ENCODE measurements around the gene TXNIP. TPM values are rescaled to one million over a fixed set of nuclear protein-coding genes. Genes with fewer than 3 reads are reported as not detected.

Gene TXNIP
- total RNA-seq, 1 donor from 2014 or later, result 157 TPM

DNA sequence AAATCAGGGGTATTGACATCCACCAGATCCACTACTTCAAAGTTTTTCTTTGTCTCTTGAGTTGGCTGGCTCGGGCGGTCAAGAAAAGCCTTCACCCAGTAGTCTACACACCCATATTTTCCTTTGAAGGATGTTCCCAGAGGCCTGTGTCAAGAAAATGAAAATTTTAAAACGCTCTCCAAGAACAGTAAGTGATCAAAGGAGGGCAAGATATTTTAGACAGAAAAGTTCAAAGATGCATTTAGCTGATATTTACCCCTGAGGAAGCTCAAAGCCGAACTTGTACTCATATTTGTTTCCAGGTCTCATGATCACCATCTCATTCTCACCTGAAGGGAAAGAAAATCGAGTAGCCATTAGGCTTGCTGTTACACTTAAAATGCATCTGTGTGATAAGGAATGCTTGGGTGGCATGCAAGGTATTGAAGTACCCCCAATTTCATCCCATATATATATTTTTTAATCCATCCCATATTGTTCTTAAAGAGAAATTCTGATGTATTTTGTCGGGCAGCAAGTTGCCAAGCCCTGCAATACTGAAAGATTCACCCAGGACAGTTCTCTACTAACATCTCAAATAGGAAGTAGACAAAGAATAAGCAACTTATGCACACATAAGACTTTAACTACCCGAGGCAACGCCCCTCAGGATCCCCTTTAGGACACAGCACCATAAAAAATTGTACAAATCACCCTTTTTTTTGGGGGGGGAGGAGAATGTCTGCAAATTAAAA lies 1.1 kb downstream of the TXNIP start:
- Histone ChIP-seq H3K36me3 (ENCODE audit: insufficient read depth, low read length) (peaks cover 23% of the 10 kb centered on the region), H3K4me2 (ENCODE audit: low read length) (peak overlapping the region; percentile 96), H2AFZ (ENCODE audit: low read depth, low read length) (no peak overlapping the region), H3K4me3 (ENCODE audit: insufficient read depth, low read depth, low read length) (peak overlapping the region; percentile 98), H3K27me3 (ENCODE audit: insufficient read depth, low read length) (no peaks in the 10 kb centered on the region), H3K79me2 (ENCODE audit: insufficient read depth, low read length) (peaks cover 28% of the 10 kb centered on the region), H3K27ac (ENCODE audit: low read depth, low read length) (no peak overlapping the region), H3K9ac (ENCODE audit: low read length) (peak overlapping the region; percentile 89), H3K4me1 (ENCODE audit: insufficient read depth, low read length) (peaks cover 20% of the 10 kb centered on the region), H3K9me3 (ENCODE audit: insufficient read depth, low read depth, low read length) (no peaks in the 10 kb centered on the region), H4K20me1 (ENCODE audit: insufficient read depth, low read length) (peaks cover 27% of the 10 kb centered on the region)
- TF ChIP-seq EZH2 (IDR thresholded peaks at IDR 0.05; ENCODE audit: insufficient read depth, low read length), result no peak
- TF ChIP-seq, protein P1, sequence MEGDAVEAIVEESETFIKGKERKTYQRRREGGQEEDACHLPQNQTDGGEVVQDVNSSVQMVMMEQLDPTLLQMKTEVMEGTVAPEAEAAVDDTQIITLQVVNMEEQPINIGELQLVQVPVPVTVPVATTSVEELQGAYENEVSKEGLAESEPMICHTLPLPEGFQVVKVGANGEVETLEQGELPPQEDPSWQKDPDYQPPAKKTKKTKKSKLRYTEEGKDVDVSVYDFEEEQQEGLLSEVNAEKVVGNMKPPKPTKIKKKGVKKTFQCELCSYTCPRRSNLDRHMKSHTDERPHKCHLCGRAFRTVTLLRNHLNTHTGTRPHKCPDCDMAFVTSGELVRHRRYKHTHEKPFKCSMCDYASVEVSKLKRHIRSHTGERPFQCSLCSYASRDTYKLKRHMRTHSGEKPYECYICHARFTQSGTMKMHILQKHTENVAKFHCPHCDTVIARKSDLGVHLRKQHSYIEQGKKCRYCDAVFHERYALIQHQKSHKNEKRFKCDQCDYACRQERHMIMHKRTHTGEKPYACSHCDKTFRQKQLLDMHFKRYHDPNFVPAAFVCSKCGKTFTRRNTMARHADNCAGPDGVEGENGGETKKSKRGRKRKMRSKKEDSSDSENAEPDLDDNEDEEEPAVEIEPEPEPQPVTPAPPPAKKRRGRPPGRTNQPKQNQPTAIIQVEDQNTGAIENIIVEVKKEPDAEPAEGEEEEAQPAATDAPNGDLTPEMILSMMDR (IDR thresholded peaks at IDR 0.05; ENCODE audit: insufficient read depth, low read depth, low read length), result no peak
- peak overlapping the region; percentile 97 for H3K27ac Mint-ChIP-seq (ENCODE audit: unreplicated experiment)
- DNase-seq (ENCODE audit: low read depth), result no peak
- H3K36me3 Mint-ChIP-seq (ENCODE audit: low read depth, unreplicated experiment), result peaks cover 30% of the 10 kb centered on the region
- no peaks in the 10 kb centered on the region for H3K27me3 Mint-ChIP-seq (ENCODE audit: low read depth, unreplicated experiment)
- no peak for FAIRE-seq
- peaks cover 17% of the 10 kb centered on the region for H3K4me1 Mint-ChIP-seq (ENCODE audit: low read depth, unreplicated experiment)
- peak overlapping the region; percentile 100 for H3K4me3 Mint-ChIP-seq (ENCODE audit: unreplicated experiment)
- H3K9me3 Mint-ChIP-seq (ENCODE audit: unreplicated experiment), result no peaks in the 10 kb centered on the region

DNA sequence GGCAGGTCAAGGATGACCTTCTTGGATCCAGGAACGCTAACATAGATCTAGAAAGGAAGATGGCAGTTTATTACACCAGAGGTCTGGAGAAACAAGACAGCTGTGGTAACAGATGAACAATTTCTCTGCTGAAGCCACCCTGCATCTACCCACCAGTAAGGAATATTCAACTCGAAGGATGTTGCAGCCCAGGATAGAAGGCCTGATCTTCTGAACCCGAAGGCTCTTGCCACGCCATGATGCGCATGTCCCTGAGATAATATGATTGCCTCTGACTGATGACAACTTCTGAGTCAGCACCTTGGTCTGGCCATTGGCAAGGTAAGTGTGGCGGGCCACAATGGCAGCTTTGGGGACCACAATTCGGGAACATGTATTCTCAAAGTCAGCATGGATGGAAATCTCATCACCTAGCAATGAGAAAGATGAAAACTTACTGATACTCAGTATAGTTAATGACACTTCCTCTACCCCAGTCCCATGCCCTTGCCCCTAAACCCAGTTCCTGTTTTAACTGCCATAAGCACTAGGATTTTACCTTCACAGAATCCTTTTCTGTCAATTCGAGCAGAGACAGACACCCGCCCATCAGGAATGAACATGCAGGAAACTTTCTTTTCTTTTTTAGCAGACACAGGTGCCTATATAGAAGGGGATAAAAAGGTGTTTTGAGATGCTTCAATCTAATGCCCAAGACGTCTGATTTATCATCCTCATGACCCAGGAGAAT lies 1.8 kb downstream of the TXNIP start:
- TF ChIP-seq, protein P1 (IDR thresholded peaks at IDR 0.05; ENCODE audit: insufficient read depth, low read depth, low read length), result no peak
- no peak for TF ChIP-seq EZH2 (IDR thresholded peaks at IDR 0.05; ENCODE audit: insufficient read depth, low read length)
- H2AFZ ChIP-seq (ENCODE audit: low read depth, low read length), result no peak overlapping the region
- H3K9me3 ChIP-seq (ENCODE audit: insufficient read depth, low read depth, low read length), result no peaks in the 10 kb centered on the region
- H3K36me3 ChIP-seq (ENCODE audit: insufficient read depth, low read length), result peaks cover 23% of the 10 kb centered on the region
- no peak overlapping the region for H3K27ac ChIP-seq (ENCODE audit: low read depth, low read length)
- DNase-seq (ENCODE audit: low read depth) (no peak), FAIRE-seq (no peak)
- no peaks in the 10 kb centered on the region for H3K27me3 Mint-ChIP-seq (ENCODE audit: low read depth, unreplicated experiment)
- H3K27me3 ChIP-seq (ENCODE audit: insufficient read depth, low read length), result no peaks in the 10 kb centered on the region
- peak overlapping the region; percentile 96 for H3K4me2 ChIP-seq (ENCODE audit: low read length)
- peaks cover 27% of the 10 kb centered on the region for H4K20me1 ChIP-seq (ENCODE audit: insufficient read depth, low read length)
- H3K9ac ChIP-seq (ENCODE audit: low read length), result peak overlapping the region; percentile 89
- peaks cover 17% of the 10 kb centered on the region for H3K4me1 Mint-ChIP-seq (ENCODE audit: low read depth, unreplicated experiment)
- peaks cover 30% of the 10 kb centered on the region for H3K36me3 Mint-ChIP-seq (ENCODE audit: low read depth, unreplicated experiment)
- H3K4me1 ChIP-seq (ENCODE audit: insufficient read depth, low read length), result peaks cover 20% of the 10 kb centered on the region
- H3K4me3 ChIP-seq (ENCODE audit: insufficient read depth, low read depth, low read length), result peak overlapping the region; percentile 98
- no peaks in the 10 kb centered on the region for H3K9me3 Mint-ChIP-seq (ENCODE audit: unreplicated experiment)
- H3K27ac Mint-ChIP-seq (ENCODE audit: unreplicated experiment), result peak overlapping the region; percentile 54
- H3K4me3 Mint-ChIP-seq (ENCODE audit: unreplicated experiment), result peak overlapping the region; percentile 100
- peaks cover 28% of the 10 kb centered on the region for H3K79me2 ChIP-seq (ENCODE audit: insufficient read depth, low read length)

Measured in astrocyte (in vitro differentiated cells and primary cell).